Natural killer cell treated with Interleukin-12 subunit alpha and Interleukin-12 subunit beta and Interleukin-15 and Interleukin-18, amount 100 ng/mL, for 72 hours (primary cell): ENCODE measurements around the gene RGR. TPM values are rescaled to one million over a fixed set of nuclear protein-coding genes. Genes with fewer than 3 reads are reported as not detected.

Source experiments
- ATAC-seq, 2 donors: fragments of 150-1000 bp; cut with Tn5 transposase in 1 of 2; sonication (Bioruptor Pico), chemical (Tn5 transposase) in 1 of 2; 2 replicates each; pipeline ENCODE4 v1.10.0; 2021
- DNase-seq: peaks from one replicate; pipeline ENCODE4 v3.0.0; 2022; ENCODE audit warnings: low spot score
- H3K27ac Mint-ChIP-seq, 2 donors: 1 replicate in 1 of 2; 2 replicates in 1 of 2; pipeline ENCODE4 v1.8.0; 2022; ENCODE audit warnings: mixed read lengths in 2 of 2, mild to moderate bottlenecking in 1 of 2, moderate library complexity in 1 of 2
- H3K27me3 Mint-ChIP-seq, 2 donors: 1 replicate in 1 of 2; 2 replicates in 1 of 2; pipeline ENCODE4 v1.8.0; 2022; ENCODE audit warnings: mixed read lengths in 2 of 2
- H3K36me3 Mint-ChIP-seq: one replicate; pipeline ENCODE4 v1.8.0; 2022; ENCODE audit warnings: mixed read lengths
- H3K4me1 Mint-ChIP-seq, 2 donors: 1 replicate in 1 of 2; 2 replicates in 1 of 2; pipeline ENCODE4 v1.8.0; 2022; ENCODE audit warnings: low read depth in 2 of 2, mixed read lengths in 2 of 2, mild to moderate bottlenecking in 1 of 2
- H3K4me3 Mint-ChIP-seq: one replicate; pipeline ENCODE4 v1.8.0; 2022; ENCODE audit warnings: mixed read lengths
- H3K9me3 Mint-ChIP-seq: 2 replicates; pipeline ENCODE4 v1.8.0; 2022; ENCODE audit warnings: mixed read lengths
- total RNA-seq, 2 donors: library from RNA; stranded (reverse); gene quantifications; one replicate each; pipeline ENCODE4 v1.2.3, GENCODE V29; 2022

RGR gene
- total RNA-seq, 2 donors from 2014 or later, result not detected

DNA sequence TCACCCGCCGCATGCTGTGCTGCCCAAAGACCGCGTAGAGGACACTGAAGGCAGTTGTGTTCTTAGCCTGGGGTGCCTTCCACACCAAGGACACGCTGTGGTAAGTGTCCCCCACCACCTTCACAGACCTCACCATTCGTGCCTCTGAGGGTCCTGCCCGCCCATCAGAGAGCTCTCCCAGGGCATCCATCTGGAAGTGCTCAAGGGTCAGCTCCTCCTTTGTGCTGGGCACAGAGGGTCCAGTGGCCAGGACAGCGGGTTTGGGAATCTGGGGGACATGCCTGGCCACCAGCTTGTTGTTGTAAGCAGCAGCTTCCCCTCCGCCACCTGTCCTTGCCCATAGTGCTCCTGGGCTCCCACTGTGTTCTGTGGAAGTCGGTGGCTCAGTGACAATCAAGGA lies 12.5 kb upstream of the RGR start:
- Mint-ChIP-seq H3K9me3 (no peaks in the 10 kb centered on the region), H3K27me3 (peaks cover 27 to 30% of the 10 kb centered on the region in 2 donors), H3K4me3 (no peak overlapping the region), H3K4me1 (no peaks in the 10 kb centered on the region), H3K27ac (no peak overlapping the region), H3K36me3 (no peaks in the 10 kb centered on the region)
- DNase-seq (no peak), ATAC-seq (peak; percentile 8 to 25)

DNA sequence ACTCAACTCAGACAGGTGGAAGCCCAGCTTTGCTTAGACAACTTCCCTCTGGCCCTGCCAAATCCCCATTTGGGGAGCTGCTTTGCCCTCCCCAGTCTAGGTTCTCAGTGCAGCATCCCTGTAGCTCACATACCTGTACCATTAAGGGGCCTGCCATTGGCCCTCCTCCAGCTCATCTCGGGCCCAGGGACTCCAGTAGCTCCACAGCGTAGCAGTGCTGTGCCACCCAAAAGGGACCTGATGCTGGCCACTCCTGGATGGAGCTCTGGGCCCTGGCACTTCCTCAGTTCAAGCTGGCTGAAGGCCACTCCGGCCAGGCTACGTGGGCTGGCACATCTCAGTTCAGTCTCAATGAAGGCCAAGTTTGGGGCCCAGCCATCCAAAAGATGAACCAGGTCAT lies 10.9 kb upstream of the RGR start:
- Mint-ChIP-seq H3K9me3 (no peaks in the 10 kb centered on the region), H3K4me1 (no peaks in the 10 kb centered on the region), H3K4me3 (no peak overlapping the region), H3K27me3 (peaks cover 20 to 23% of the 10 kb centered on the region in 2 donors), H3K27ac (no peak overlapping the region), H3K36me3 (no peaks in the 10 kb centered on the region)
- ATAC-seq (no peak), DNase-seq (no peak)

- Mint-ChIP-seq H3K4me3 (no peak overlapping the region), H3K4me1 (no peaks in the 10 kb centered on the region)
Observed at GRCh38 chr10:84234479-84234878, 10.4 kb upstream of the RGR start.

DNA sequence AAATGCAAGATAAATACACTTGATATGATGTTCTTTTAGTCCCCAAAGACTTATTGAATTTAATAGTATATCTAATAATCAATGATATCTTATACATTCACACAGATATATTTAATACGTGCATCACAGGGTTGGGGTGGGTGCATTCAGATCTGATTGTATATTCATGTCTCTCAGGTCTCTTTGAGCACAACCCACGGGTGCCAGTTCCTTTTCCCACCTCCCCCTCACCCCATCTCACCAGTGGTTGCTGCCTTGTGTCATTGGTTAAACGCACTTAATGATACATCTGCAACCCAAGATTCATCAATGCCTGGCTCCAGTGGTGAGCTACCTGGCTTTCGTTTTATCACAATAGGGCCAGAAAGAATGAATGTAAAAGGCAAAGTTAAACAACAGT lies 9.8 kb upstream of the RGR start:
- Mint-ChIP-seq H3K36me3 (no peaks in the 10 kb centered on the region), H3K4me1 (no peaks in the 10 kb centered on the region), H3K4me3 (no peak overlapping the region), H3K27ac (no peak overlapping the region), H3K27me3 (peaks cover 19 to 24% of the 10 kb centered on the region in 2 donors), H3K9me3 (no peaks in the 10 kb centered on the region)
- DNase-seq (no peak), ATAC-seq (no peak)

More at GRCh38 chr10:84234479-84234878, 10.4 kb upstream of the RGR start:
- ATAC-seq (no peak), DNase-seq (no peak)
- Mint-ChIP-seq H3K27me3 (peaks cover 21 to 27% of the 10 kb centered on the region in 2 donors), H3K36me3 (no peaks in the 10 kb centered on the region), H3K9me3 (no peaks in the 10 kb centered on the region), H3K27ac (no peak overlapping the region)

GRCh38 chr10:84236807-84237198 lies 8.1 kb upstream of the RGR start:
- Mint-ChIP-seq H3K36me3 (no peaks in the 10 kb centered on the region), H3K27ac (no peak overlapping the region), H3K9me3 (no peaks in the 10 kb centered on the region), H3K4me3 (no peak overlapping the region), H3K4me1 (no peaks in the 10 kb centered on the region), H3K27me3 (peaks cover 19 to 21% of the 10 kb centered on the region in 2 donors)
- no peak for ATAC-seq
- DNase-seq, result no peak

- Mint-ChIP-seq H3K27ac (no peak overlapping the region), H3K36me3 (no peaks in the 10 kb centered on the region), H3K27me3 (peaks cover 19 to 20% of the 10 kb centered on the region in 2 donors), H3K4me3 (no peak overlapping the region), H3K9me3 (no peaks in the 10 kb centered on the region), H3K4me1 (no peaks in the 10 kb centered on the region)
- no peak for DNase-seq
- no peak for ATAC-seq
Observed at GRCh38 chr10:84237199-84238051, 7.4 kb upstream of the RGR start.

GRCh38 chr10:84238909-84239308 lies 5.9 kb upstream of the RGR start:
- ATAC-seq (no peak), DNase-seq (no peak)
- H3K27me3 Mint-ChIP-seq, result peaks cover 19 to 20% of the 10 kb centered on the region in 2 donors

GRCh38 chr10:84241185-84241790 lies 3.6 kb upstream of the RGR start, which contains the start of gene LRIT1:
TSS of gene LRIT1 (minus strand) at chr10:84241546. CDS start at chr10:84241439, 107 bp downstream.
- H3K36me3 Mint-ChIP-seq, result no peaks in the 10 kb centered on the region
- ATAC-seq (peak in 1 of 2 donors; percentile 43), DNase-seq (no peak)
- H3K27ac Mint-ChIP-seq, result no peak within 1 kb of the TSS
- H3K4me3 Mint-ChIP-seq, result no peak within 1 kb of the TSS
- H3K27me3 Mint-ChIP-seq, result peaks cover 17 to 19% of the 10 kb centered on the region in 2 donors
- no peaks in the 10 kb centered on the region for H3K9me3 Mint-ChIP-seq
- H3K4me1 Mint-ChIP-seq, result no peaks in the 10 kb centered on the region

More at GRCh38 chr10:84238909-84239308, 5.9 kb upstream of the RGR start:
- H3K36me3 Mint-ChIP-seq, result no peaks in the 10 kb centered on the region
- no peak overlapping the region for H3K27ac Mint-ChIP-seq
- H3K4me1 Mint-ChIP-seq, result no peaks in the 10 kb centered on the region
- H3K9me3 Mint-ChIP-seq, result no peaks in the 10 kb centered on the region
- no peak overlapping the region for H3K4me3 Mint-ChIP-seq

GRCh38 chr10:84243759-84244158 lies 1.1 kb upstream of the RGR start:
- H3K27me3 Mint-ChIP-seq, result peaks cover 12 to 13% of the 10 kb centered on the region in 2 donors
- no peaks in the 10 kb centered on the region for H3K9me3 Mint-ChIP-seq
- no peak overlapping the region for H3K27ac Mint-ChIP-seq
- H3K4me3 Mint-ChIP-seq, result no peak overlapping the region
- no peaks in the 10 kb centered on the region for H3K4me1 Mint-ChIP-seq
- H3K36me3 Mint-ChIP-seq, result no peaks in the 10 kb centered on the region
- ATAC-seq (no peak), DNase-seq (no peak)

GRCh38 chr10:84247496-84247895 lies 2.6 kb downstream of the RGR start:
- ATAC-seq (no peak), DNase-seq (no peak)
- H3K9me3 Mint-ChIP-seq, result no peaks in the 10 kb centered on the region
- no peak overlapping the region for H3K4me3 Mint-ChIP-seq
- no peaks in the 10 kb centered on the region for H3K36me3 Mint-ChIP-seq
- H3K27ac Mint-ChIP-seq, result no peak overlapping the region
- H3K27me3 Mint-ChIP-seq, result peaks cover 0 to 7% of the 10 kb centered on the region in 2 donors
- no peaks in the 10 kb centered on the region for H3K4me1 Mint-ChIP-seq

- ATAC-seq, result no peak
- H3K27me3 Mint-ChIP-seq, result peaks cover 0 to 8% of the 10 kb centered on the region in 2 donors
Observed at GRCh38 chr10:84248794-84249193, 3.9 kb downstream of the RGR start.

GRCh38 chr10:84254552-84255478 lies 10.0 kb downstream of the RGR start:
- DNase-seq (no peak), ATAC-seq (no peak)
- H3K36me3 Mint-ChIP-seq, result no peaks in the 10 kb centered on the region
- H3K4me1 Mint-ChIP-seq, result peaks cover 0 to 5% of the 10 kb centered on the region in 2 donors
- no peak overlapping the region for H3K27ac Mint-ChIP-seq
- no peaks in the 10 kb centered on the region for H3K9me3 Mint-ChIP-seq
- peaks cover 11 to 24% of the 10 kb centered on the region in 2 donors for H3K27me3 Mint-ChIP-seq
- no peak overlapping the region for H3K4me3 Mint-ChIP-seq

More at GRCh38 chr10:84248794-84249193, 3.9 kb downstream of the RGR start:
- Mint-ChIP-seq H3K36me3 (no peaks in the 10 kb centered on the region), H3K9me3 (no peaks in the 10 kb centered on the region), H3K4me3 (no peak overlapping the region), H3K27ac (no peak overlapping the region), H3K4me1 (no peaks in the 10 kb centered on the region)
- no peak for DNase-seq

DNA sequence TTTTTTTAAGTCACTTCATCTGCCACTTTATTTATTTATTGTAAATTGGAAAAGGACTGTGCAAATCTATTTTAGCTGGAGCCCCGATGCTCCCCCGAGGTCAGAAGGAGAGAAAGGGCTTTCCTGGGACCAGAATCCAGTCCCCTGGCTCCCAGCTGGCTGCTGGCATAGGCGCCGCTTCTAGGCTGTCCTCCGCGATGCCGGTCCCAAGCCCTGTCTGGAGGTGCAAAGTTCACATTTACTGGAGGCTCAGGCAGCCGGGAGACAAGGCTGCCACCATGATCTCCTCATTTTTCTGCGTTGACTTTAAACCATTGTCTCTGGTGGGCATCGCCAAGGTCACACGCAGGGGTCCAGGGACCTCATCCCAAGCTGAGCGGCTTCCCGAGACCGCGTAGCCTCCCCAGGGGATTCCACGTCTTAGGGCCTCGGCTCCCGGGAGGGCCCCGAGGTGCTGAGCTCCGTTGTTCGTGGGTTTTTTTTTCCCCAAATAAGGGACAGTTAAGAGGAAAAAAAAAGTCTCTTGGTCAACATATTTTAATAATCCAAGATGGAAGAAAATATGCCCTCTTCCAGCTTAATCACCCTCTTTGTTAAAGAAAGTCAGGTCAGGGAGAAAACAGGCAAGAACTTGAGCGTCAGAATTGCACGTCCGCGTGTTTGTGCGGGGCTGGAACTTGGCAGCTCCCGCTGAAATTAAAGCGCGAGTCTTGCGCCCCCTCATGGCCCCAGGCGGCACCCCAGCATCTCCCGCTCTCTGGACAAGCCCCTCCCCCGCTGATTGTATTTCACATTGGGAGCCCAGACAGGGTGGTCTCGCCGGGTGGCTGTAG lies 11.9 kb downstream of the RGR start:
- peaks cover 13 to 24% of the 10 kb centered on the region in 2 donors for H3K27me3 Mint-ChIP-seq
- no peak overlapping the region for H3K27ac Mint-ChIP-seq
- H3K9me3 Mint-ChIP-seq, result no peaks in the 10 kb centered on the region
- no peaks in the 10 kb centered on the region for H3K36me3 Mint-ChIP-seq
- H3K4me3 Mint-ChIP-seq, result no peak overlapping the region
- DNase-seq (no peak), ATAC-seq (peak; percentile 64)
- peaks cover 0 to 5% of the 10 kb centered on the region in 2 donors for H3K4me1 Mint-ChIP-seq
